Mesenteric fat pad (tissue), 1 donor: ENCODE data around the gene CRELD2. TPM values are rescaled to one million over a fixed set of nuclear protein-coding genes. Genes with fewer than 3 reads are reported as not detected.

Experiments
- DNase-seq: peaks from one replicate; pipeline ENCODE4 v3.0.0-alpha.2; 2020; ENCODE audit warnings: low spot score
- total RNA-seq: library from RNA; stranded (reverse); fragmentation: NEBNext Ultra II Directional; extraction: Animal tissue kit (Norgen Biotek cat#: 25700); gene quantifications from one replicate; pipeline ENCODE4 v1.2.1, GENCODE V29; 2021
- donor health status: DM: yes; HTN: yes; CAD: no.

The CRELD2 gene
- total RNA-seq, 1 donor from 2014 or later: 36.5 TPM

GRCh38 chr22:49966041-49966773, 47.8 kb downstream of the CRELD2 start:
- DNase-seq: peak; percentile 78

GRCh38 chr22:49966774-49967705, 48.6 kb downstream of the CRELD2 start:
- DNase-seq: peak; percentile 90

- DNase-seq: peak; percentile 90
Measured at GRCh38 chr22:49967706-49968208, 49.3 kb downstream of the CRELD2 start.

- peak; percentile 85 for DNase-seq
Measured at GRCh38 chr22:49968313-49968830, 49.9 kb downstream of the CRELD2 start.

GRCh38 chr22:49968831-49969661, 50.6 kb downstream of the CRELD2 start:
- peak; percentile 89 for DNase-seq

GRCh38 chr22:49969751-49970527, 51.5 kb downstream of the CRELD2 start:
- DNase-seq: peak; percentile 85

GRCh38 chr22:49970528-49971231, 52.2 kb downstream of the CRELD2 start:
- DNase-seq: peak; percentile 98

GRCh38 chr22:49971232-49972162, 53.1 kb downstream of the CRELD2 start:
- peak; percentile 97 for DNase-seq

- peak; percentile 82 for DNase-seq
Measured at GRCh38 chr22:49972163-49973017, 54.0 kb downstream of the CRELD2 start.

- peak; percentile 14 for DNase-seq
Measured at GRCh38 chr22:49973018-49973961, 54.9 kb downstream of the CRELD2 start.

- peak; percentile 88 for DNase-seq
Measured at GRCh38 chr22:49975543-49976389, 57.3 kb downstream of the CRELD2 start.

- peak; percentile 30 for DNase-seq
Measured at GRCh38 chr22:49976439-49977175, 58.2 kb downstream of the CRELD2 start.
